ENCODE data around the gene RTN4RL1.

RTN4RL1 gene

DNA sequence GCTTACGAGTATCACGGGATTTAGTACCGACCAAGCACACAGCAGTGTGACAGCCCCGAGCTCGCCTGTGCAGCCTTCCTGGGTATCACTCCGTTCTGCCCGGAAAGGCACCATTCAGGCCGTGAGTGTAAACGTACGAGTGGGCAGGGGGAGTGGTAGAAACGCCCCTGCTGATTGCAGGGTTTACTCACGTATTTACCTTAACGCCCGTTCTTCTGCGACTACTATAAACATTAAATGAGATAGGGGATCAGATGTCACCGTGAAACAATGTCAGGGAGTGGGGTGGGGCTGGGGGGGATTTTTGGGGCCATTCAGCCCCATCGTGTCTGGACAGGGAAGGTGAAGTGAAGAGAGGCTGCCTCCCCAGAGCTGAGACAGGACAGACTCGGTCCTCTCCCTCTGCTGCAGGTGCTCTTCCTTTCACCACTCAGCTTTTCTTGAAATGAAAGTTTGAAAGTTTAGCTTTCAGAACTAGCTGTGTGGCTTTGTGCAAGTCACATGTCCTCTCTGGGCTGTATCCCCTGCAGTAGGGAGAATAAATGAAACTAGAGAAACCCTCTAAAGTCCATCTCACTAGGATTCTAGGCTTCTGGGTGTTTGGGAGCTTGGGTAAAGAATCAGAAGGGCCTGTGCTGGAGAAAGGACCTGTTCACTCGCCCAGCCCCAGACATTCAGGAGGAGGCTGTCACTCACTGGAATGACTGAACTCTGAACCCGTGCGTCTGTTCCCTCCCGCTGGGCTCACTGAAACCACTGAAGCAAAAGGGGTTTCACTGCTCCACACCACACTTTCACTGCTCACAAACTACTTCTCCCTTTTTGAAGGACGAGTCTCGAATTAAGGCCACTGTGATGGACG, 128.7 kb downstream of the RTN4RL1 start:
- TF ChIP-seq, protein P1, sequence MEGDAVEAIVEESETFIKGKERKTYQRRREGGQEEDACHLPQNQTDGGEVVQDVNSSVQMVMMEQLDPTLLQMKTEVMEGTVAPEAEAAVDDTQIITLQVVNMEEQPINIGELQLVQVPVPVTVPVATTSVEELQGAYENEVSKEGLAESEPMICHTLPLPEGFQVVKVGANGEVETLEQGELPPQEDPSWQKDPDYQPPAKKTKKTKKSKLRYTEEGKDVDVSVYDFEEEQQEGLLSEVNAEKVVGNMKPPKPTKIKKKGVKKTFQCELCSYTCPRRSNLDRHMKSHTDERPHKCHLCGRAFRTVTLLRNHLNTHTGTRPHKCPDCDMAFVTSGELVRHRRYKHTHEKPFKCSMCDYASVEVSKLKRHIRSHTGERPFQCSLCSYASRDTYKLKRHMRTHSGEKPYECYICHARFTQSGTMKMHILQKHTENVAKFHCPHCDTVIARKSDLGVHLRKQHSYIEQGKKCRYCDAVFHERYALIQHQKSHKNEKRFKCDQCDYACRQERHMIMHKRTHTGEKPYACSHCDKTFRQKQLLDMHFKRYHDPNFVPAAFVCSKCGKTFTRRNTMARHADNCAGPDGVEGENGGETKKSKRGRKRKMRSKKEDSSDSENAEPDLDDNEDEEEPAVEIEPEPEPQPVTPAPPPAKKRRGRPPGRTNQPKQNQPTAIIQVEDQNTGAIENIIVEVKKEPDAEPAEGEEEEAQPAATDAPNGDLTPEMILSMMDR (IDR thresholded peaks at IDR 0.05) = no peak

DNA sequence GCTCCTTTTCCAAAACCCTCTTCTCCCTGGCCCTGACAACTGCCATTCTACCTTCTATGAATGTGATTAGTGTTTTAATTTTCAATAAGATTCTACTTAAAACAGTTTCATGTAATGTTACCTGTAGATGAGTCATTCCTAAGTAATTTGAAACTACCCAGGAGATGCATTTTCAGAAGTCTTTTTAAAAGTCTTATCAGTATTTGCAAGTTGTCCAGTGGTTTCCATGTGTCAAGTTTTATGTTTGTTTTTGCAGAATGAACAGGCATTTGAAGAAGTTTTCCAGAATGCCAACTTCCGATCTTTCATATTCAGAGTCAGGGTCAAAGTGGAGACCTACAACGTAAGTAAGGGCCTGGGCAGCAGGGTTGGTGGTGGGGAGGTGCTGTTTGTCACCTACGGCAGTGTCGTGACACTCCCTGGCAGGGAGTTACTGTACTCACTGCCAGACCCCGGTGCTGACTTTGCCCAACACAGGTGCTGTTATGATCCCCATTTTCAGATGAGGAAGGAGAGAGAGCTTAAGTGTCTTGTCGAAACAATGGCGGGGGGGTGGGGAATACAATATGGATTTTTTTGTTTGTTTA, 130.3 kb downstream of the RTN4RL1 start:
- TF ChIP-seq, protein P1 (IDR thresholded peaks at IDR 0.05) = no peak

DNA sequence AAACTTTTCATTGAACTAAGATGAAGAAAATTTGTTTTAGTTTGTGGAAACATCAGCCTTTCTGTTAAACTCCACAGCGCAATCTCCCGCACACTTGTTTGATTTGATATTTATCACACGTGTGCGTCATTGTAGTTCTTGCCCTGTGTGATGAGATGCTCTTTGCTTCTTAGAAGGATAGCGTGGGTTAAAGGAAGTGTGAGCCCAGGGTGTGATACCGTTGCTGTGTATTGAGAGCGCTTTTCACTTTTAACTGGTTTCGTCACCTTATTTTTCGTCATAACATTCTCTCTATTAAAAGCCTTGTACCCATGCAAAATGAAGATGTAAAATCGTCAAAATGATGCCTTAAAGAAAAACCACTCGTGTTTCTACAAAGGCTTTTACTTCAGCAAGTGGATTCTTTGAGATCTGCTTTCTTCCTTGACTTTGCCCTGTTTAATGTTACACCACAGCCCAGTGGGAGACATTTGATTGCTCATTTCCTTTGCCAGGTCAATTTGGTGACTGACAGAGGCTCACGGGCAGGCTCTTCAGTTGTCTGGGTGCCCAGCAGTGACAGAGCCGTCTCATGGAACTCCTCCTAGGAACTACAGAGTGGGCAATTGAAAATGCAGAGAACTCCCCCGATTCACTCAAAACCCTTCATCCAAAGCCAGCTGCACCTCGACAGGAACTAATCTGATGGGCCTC, 134.2 kb downstream of the RTN4RL1 start:
- TF ChIP-seq, protein P1 (IDR thresholded peaks at IDR 0.05) = no peak

DNA sequence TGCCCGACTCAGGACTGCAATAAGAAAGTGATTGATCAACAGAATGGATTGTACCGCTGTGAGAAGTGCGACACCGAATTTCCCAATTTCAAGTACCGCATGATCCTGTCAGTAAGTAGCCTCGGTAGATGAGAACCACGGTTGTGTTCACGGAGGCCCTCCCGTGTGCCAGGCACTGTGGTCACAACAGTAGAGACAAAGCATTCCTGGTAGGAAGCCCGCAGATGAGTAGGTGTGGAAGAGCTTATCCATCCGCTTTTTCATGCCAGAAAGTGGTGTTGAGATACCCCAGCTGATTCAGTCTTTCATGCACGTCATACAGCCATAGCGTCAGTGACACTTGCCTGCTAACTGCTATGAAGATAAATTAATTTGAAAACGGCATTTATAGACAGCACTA, 136.4 kb downstream of the RTN4RL1 start:
- TF ChIP-seq, protein P1 (IDR thresholded peaks at IDR 0.05) = no peak
